Endothelial cell of umbilical vein (primary cell): ENCODE results near the gene ELOA. TPM values are rescaled to one million over a fixed set of nuclear protein-coding genes. Genes with fewer than 3 reads are reported as not detected.

ENCODE experiments used
- BruUV-seq: library from RNA; stranded (reverse); fragments of 400-500 nt; replicated peaks from 2 replicates; lab custom pipeline; 2021; lab: Mats Ljungman, UMichigan
- CTCF ChIA-PET: fragments of 300-600, 350-600 bp; sonication (Branson Sonifier 250); formaldehyde crosslinking; loops from one replicate; lab custom pipeline; 2021; ENCODE audit warnings: antibody characterized with exemption, inconsistent platforms; lab: Charles Lee
- POLR2A ChIA-PET: fragments of 300-600, 350-600 bp; sonication (Branson Sonifier 250); formaldehyde crosslinking; loops from one replicate; lab custom pipeline; 2021; ENCODE audit warnings: antibody characterized with exemption, inconsistent platforms; lab: Charles Lee
- DNase-seq: peaks from one replicate; pipeline ENCODE4 v3.0.0-alpha.2; 2011; ENCODE audit warnings: low read depth, low spot score
- FAIRE-seq: peaks from 2 replicates; lab custom pipeline; 2011; peaks lifted over from hg19 to GRCh38; lab: Jason Lieb, UNC
- H2AFZ ChIP-seq: 2 replicates; pipeline ENCODE4 v1.6.0; 2012; ENCODE audit warnings: low read depth, low read length, control low read depth, inconsistent platforms
- H3K27ac ChIP-seq: 2 replicates; pipeline ENCODE4 v1.5.1; 2011; ENCODE audit warnings: low read depth, mild to moderate bottlenecking, control low read depth, low read length, moderate library complexity; ENCODE audit not compliant: insufficient read depth
- H3K27me3 ChIP-seq, 2 experiments: 2 replicates each; pipeline versions ENCODE4 v1.6.0 to v1.6.1; 2011; ENCODE audit warnings: low read length in 2 of 2, mixed read lengths in 1 of 2; ENCODE audit not compliant: control insufficient read depth in 2 of 2, insufficient read depth in 2 of 2
- H3K36me3 ChIP-seq, 2 experiments: 2 replicates in 1 of 2; 3 replicates in 1 of 2; pipeline ENCODE4 v1.5.1; 2011; ENCODE audit warnings: low read length in 2 of 2, mild to moderate bottlenecking in 1 of 2, moderate library complexity in 1 of 2; ENCODE audit not compliant: control insufficient read depth in 2 of 2, insufficient read depth in 2 of 2; ENCODE audit errors: extremely low read depth in 1 of 2
- H3K4me1 ChIP-seq: 3 replicates; pipeline ENCODE4 v1.5.1; 2011; ENCODE audit warnings: mild to moderate bottlenecking, low read length; ENCODE audit not compliant: control insufficient read depth, insufficient read depth; ENCODE audit errors: extremely low read depth
- H3K4me2 ChIP-seq: 2 replicates; pipeline ENCODE4 v1.6.1; 2011; ENCODE audit warnings: low read length, control low read depth, mixed read lengths; ENCODE audit not compliant: insufficient read depth
- H3K4me3 ChIP-seq, 3 experiments: fragments of 200-600 bp in 1 of 3; sonication (generic), shearing (Covaris generic) in 1 of 3; replicated peaks in 1 of 3; 2 replicates each; pipeline ENCODE4 v1.5.1; 2011 to 2016; ENCODE audit warnings: control low read depth in 3 of 3, low read length in 3 of 3, mild to moderate bottlenecking in 2 of 3, inconsistent platforms in 1 of 3, low read depth in 1 of 3, moderate library complexity in 1 of 3; ENCODE audit not compliant: insufficient read depth in 1 of 3
- H3K79me2 ChIP-seq: 2 replicates; pipeline ENCODE4 v1.6.0; 2012; ENCODE audit warnings: low read length, inconsistent platforms; ENCODE audit not compliant: control insufficient read depth, insufficient read depth
- H3K9ac ChIP-seq: replicated peaks from 2 replicates; pipeline ENCODE3; 2011; ENCODE audit warnings: low read length, control low read depth; ENCODE audit not compliant: insufficient read depth; ENCODE audit errors: extremely low read depth
- H3K9me1 ChIP-seq: replicated peaks from 3 replicates; pipeline ENCODE4 v1.6.0; 2011; ENCODE audit warnings: mild to moderate bottlenecking, low read length; ENCODE audit not compliant: control insufficient read depth, insufficient read depth; ENCODE audit errors: extremely low read depth
- H3K9me3 ChIP-seq: replicated peaks from 2 replicates; pipeline ENCODE4 v1.5.1; 2012; ENCODE audit warnings: low read length, inconsistent platforms; ENCODE audit not compliant: control insufficient read depth, insufficient read depth
- H4K20me1 ChIP-seq: replicated peaks from 2 replicates; pipeline ENCODE3; 2011; ENCODE audit warnings: mild to moderate bottlenecking, low read length; ENCODE audit not compliant: control insufficient read depth, insufficient read depth; ENCODE audit errors: extremely low read depth
- EZH2 ChIP-seq: IDR thresholded peaks from 2 replicates; pipeline ENCODE4 v1.6.1; 2012; ENCODE audit warnings: borderline replicate concordance, low read depth, mild to moderate bottlenecking, moderate library complexity, low read length, inconsistent platforms; ENCODE audit not compliant: severe bottlenecking
- FOS ChIP-seq: IDR thresholded peaks from 2 replicates; pipeline ENCODE4 v1.6.1; 2011; ENCODE audit warnings: mild to moderate bottlenecking, low read length, moderate library complexity, borderline replicate concordance; ENCODE audit not compliant: insufficient read depth
- GATA2 ChIP-seq: IDR thresholded peaks from 2 replicates; pipeline ENCODE4 v1.7.0; 2011; ENCODE audit warnings: low read depth, mild to moderate bottlenecking, moderate library complexity, mixed read lengths, low read length; ENCODE audit not compliant: insufficient read length, insufficient read depth
- JUN ChIP-seq: IDR thresholded peaks from 2 replicates; pipeline ENCODE4 v1.6.1; 2011; ENCODE audit warnings: borderline replicate concordance, low read depth; ENCODE audit not compliant: insufficient read length, insufficient read depth
- MAX ChIP-seq: IDR thresholded peaks from 2 replicates; pipeline ENCODE4 v1.6.1; 2011; ENCODE audit not compliant: insufficient read depth, insufficient read length
- MYC ChIP-seq: IDR thresholded peaks from one replicate; pipeline ENCODE4 v1.6.1; 2011; ENCODE audit warnings: mild to moderate bottlenecking, low read depth, low read length
- POLR2A ChIP-seq: IDR thresholded peaks from 2 replicates; pipeline ENCODE4 v1.6.1; 2012; ENCODE audit warnings: low read depth, mild to moderate bottlenecking, control low read depth, low read length
- POLR2AphosphoS5 ChIP-seq: IDR thresholded peaks from 2 replicates; pipeline ENCODE4 v1.6.1; 2012; ENCODE audit warnings: low read depth, mild to moderate bottlenecking, control low read depth, low read length, moderate library complexity; ENCODE audit not compliant: insufficient read depth
- dilution Hi-C: fragments of 300-500 bp; cut with MboI; formaldehyde crosslinking; loops from one replicate; pipeline ENCODE4 v1.15.0; 2019; ENCODE audit warnings: low sequenced_read_pairs; ENCODE audit not compliant: extremely low pct_ligation_motif_present
- intact Hi-C: fragments of 100-400 bp; cut with micrococcal nuclease; formaldehyde crosslinking; loops from one replicate; pipeline ENCODE4 v1.10.0; 2022
- polyA plus RNA-seq, 4 experiments: library from polyadenylated mRNA; depleted of rRNA in 3 of 4; stranded (reverse) in 3 of 4; unstranded in 1 of 4; fragments of >200 nt; gene quantifications; 2 replicates each; pipeline versions ENCODE4 v1.2.1 to v1.2.3, GENCODE V29; 2011 to 2012; ENCODE audit warnings: missing spikeins in 1 of 4
- total RNA-seq: library from RNA; stranded (reverse); gene quantifications from 2 replicates; pipeline ENCODE4 v1.2.3, GENCODE V29; 2021
- TF ChIP-seq, protein P1 (sequence below), 2 donors: IDR thresholded peaks; 1 replicate in 1 of 2; 2 replicates in 1 of 2; pipeline ENCODE4 v1.5.1; 2011; ENCODE audit warnings: low read length in 2 of 2, mild to moderate bottlenecking in 2 of 2, moderate library complexity in 2 of 2, control low read depth in 1 of 2, inconsistent platforms in 1 of 2, low read depth in 1 of 2; ENCODE audit not compliant: insufficient read depth in 1 of 2; ENCODE audit errors: extremely low read depth in 1 of 2

The ELOA gene
- total and polyA plus RNA-seq, 2 donors (not counting 3 experiments of a cell fraction or from before 2014, with no cell fraction given): 11.9 to 42.6 TPM

GRCh38 chr1:23709229-23709628 lies 34.0 kb upstream of the ELOA start:
- H3K79me2 ChIP-seq: peaks cover 69% of the 10 kb centered on the region
- intact Hi-C loops: no loop called here
- no peak for FAIRE-seq

More at GRCh38 chr1:23709229-23709628, 34.0 kb upstream of the ELOA start:
- no TSS peak for BruUV-seq
- ChIA-PET CTCF (no interaction called here), POLR2A (no interaction called here)
- H3K27me3 ChIP-seq: no peaks in the 10 kb centered on the region
- H3K4me1 ChIP-seq: no peaks in the 10 kb centered on the region
- H3K27ac ChIP-seq: no peak overlapping the region
- no peaks in the 10 kb centered on the region for H4K20me1 ChIP-seq
- no peaks in the 10 kb centered on the region for H3K9me3 ChIP-seq
- H3K9me1 ChIP-seq: no peaks in the 10 kb centered on the region
- no peak overlapping the region for H3K9ac ChIP-seq
- DNase-seq: no peak
- TF ChIP-seq POLR2AphosphoS5 (no peak), POLR2A (no peak), MYC (no peak), EZH2 (no peak), MAX (no peak), FOS (no peak), GATA2 (no peak), JUN (no peak)
- TF ChIP-seq, protein P1, sequence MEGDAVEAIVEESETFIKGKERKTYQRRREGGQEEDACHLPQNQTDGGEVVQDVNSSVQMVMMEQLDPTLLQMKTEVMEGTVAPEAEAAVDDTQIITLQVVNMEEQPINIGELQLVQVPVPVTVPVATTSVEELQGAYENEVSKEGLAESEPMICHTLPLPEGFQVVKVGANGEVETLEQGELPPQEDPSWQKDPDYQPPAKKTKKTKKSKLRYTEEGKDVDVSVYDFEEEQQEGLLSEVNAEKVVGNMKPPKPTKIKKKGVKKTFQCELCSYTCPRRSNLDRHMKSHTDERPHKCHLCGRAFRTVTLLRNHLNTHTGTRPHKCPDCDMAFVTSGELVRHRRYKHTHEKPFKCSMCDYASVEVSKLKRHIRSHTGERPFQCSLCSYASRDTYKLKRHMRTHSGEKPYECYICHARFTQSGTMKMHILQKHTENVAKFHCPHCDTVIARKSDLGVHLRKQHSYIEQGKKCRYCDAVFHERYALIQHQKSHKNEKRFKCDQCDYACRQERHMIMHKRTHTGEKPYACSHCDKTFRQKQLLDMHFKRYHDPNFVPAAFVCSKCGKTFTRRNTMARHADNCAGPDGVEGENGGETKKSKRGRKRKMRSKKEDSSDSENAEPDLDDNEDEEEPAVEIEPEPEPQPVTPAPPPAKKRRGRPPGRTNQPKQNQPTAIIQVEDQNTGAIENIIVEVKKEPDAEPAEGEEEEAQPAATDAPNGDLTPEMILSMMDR (IDR thresholded peaks at IDR 0.05; ENCODE audit: extremely low read depth in 1 of 2, insufficient read depth in 1 of 2, low read depth in 1 of 2, low read length in 2 of 2): no peak
- no peak overlapping the region for H3K4me3 ChIP-seq
- no peak overlapping the region for H3K4me2 ChIP-seq
- dilution Hi-C loops: no loop called here
- no peak overlapping the region for H2AFZ ChIP-seq
- H3K36me3 ChIP-seq: peaks cover 5 to 10% of the 10 kb centered on the region in 2 experiments
